GM18517 (cell line): ENCODE results near the gene KCNQ4.

Source experiments
- ATAC-seq: cut with Tn5 transposase; IDR thresholded peaks from one replicate; pipeline ENCODE4 v1.9.1; 2021; ENCODE audit warnings: mild to moderate bottlenecking, moderate library complexity; ENCODE audit not compliant: unreplicated experiment

Gene KCNQ4

GRCh38 chr1:40783001-40783905 is at the start of gene KCNQ4:
KCNQ4 (plus strand) TSS chr1:40783787; CDS start chr1:40784094, 307 bp downstream.
- no peak for ATAC-seq

- no peak for ATAC-seq
Measured at GRCh38 chr1:40734882-40735628, 48.5 kb upstream of the KCNQ4 start.

- no peak for ATAC-seq
Measured at GRCh38 chr1:40736085-40736531, 47.5 kb upstream of the KCNQ4 start.

- ATAC-seq = no peak
Measured at GRCh38 chr1:40738831-40739230, 44.8 kb upstream of the KCNQ4 start.

- ATAC-seq = no peak
Measured at GRCh38 chr1:40739455-40740008, 44.1 kb upstream of the KCNQ4 start.

GRCh38 chr1:40740039-40740996 is 43.3 kb upstream of the KCNQ4 start:
- no peak for ATAC-seq

GRCh38 chr1:40740997-40741736 is 42.4 kb upstream of the KCNQ4 start:
- ATAC-seq = no peak

GRCh38 chr1:40742363-40743061 is 41.1 kb upstream of the KCNQ4 start:
- ATAC-seq = no peak

GRCh38 chr1:40743452-40743851 is 40.1 kb upstream of the KCNQ4 start:
- ATAC-seq = no peak

GRCh38 chr1:40743860-40744259 is 39.7 kb upstream of the KCNQ4 start:
- ATAC-seq = no peak

- no peak for ATAC-seq
Measured at GRCh38 chr1:40745176-40745575, 38.4 kb upstream of the KCNQ4 start.

- ATAC-seq = no peak
Measured at GRCh38 chr1:40746344-40747090, 37.1 kb upstream of the KCNQ4 start.

- ATAC-seq = no peak
Measured at GRCh38 chr1:40748841-40749718, 34.5 kb upstream of the KCNQ4 start.

- ATAC-seq = no peak
Measured at GRCh38 chr1:40749817-40750216, 33.8 kb upstream of the KCNQ4 start.

GRCh38 chr1:40750451-40750908 is 33.1 kb upstream of the KCNQ4 start:
- no peak for ATAC-seq

- ATAC-seq = no peak
Measured at GRCh38 chr1:40751802-40752201, 31.8 kb upstream of the KCNQ4 start.

GRCh38 chr1:40753142-40753882 is 30.3 kb upstream of the KCNQ4 start:
- ATAC-seq = no peak
